GM19193 (cell line): ENCODE measurements around the gene POLR3G.

ENCODE experiments used
- POLR2A ChIP-seq: IDR thresholded peaks from 4 replicates; pipeline ENCODE4 v1.6.1; 2011; ENCODE audit not compliant: insufficient read depth, insufficient read length; ENCODE audit errors: extremely low read depth

The POLR3G gene

DNA sequence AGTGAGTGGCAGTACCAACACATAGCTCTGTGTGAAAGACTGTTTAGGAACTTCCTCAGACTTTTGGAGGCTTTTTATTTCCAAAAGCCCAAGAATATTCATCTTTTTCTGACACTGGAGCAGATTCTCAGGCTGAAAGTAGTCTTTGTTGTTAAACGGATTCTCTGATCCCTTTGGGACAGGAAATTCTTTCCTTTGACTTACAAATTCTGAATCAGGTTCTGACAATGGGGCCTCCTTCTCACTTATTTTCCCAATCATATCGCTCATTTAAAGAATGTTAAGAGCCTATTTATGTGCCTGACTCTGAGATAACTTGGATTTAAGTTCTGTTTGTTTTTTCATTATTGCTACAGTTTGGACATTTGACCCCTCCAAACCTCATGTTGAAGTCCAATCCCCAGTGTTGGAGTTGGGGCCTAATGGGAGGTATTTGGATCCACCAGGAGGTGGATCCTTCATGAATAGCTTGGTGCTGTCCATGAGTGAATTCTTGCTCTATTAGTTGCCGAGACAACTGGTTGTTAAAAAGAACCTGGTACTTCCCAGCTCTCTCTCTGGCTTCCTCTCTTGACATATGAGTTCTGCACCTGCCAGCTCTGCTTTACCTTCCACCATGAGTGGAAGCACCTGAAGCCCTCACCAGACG, 79.8 kb downstream of the POLR3G start:
- TF ChIP-seq POLR2A = no peak

DNA sequence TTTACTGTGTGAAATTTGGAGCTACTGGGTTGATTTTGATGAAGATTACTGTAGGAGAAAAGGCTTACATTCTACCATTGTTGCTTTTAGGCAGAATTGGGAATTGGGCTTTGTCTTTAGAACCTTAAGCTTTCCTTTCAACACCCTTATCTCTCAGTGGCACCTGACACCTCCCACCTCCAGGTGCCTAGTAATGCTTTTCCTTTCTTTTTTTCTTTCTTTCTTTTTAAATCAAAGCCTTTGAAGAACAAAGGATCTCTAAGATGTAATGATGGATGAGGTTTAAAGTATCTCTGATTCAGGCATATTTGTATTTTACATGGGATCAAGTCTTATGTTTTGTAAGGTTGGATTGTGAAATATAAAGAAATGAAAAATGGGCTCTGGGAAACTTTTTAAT, 81.0 kb downstream of the POLR3G start:
- TF ChIP-seq POLR2A = no peak

DNA sequence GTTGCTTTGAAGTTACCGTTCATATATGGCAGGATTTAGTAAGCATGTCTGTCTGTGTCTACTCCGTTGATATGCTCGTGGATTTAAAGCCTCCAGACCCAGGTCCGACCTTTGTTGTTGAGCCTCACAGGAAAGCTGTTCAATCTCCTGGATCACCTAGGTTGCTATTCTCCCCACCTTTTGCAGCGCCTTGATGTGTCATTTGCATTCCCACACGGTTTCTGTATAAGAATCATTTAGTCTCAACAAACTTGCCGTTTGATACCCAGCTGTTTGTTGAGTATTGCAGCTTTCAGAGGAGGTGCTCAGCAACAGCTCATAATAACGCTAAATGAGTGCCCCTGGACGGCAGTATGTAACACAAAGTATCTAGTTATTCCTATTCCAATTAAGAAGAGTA, 82.7 kb downstream of the POLR3G start:
- TF ChIP-seq POLR2A = no peak

DNA sequence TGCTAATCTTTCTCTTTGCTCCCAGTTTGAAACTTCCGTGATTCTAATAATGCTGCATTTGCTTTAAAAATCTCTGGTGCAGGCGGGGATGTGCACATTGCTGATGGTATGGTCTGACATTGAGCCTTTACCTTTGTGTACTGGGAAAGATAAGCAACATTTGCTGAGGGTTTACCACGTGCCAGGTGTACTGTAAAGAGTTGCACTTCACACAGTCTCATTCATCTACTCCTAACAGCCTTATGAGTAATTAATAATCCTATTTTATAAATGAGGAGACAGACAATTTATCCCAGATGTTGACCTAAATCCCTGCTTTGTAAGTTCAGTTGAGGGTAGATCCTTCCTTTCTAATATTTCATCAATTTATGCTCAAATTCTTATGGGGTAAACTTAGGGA, 83.2 kb downstream of the POLR3G start:
- no peak for TF ChIP-seq POLR2A

DNA sequence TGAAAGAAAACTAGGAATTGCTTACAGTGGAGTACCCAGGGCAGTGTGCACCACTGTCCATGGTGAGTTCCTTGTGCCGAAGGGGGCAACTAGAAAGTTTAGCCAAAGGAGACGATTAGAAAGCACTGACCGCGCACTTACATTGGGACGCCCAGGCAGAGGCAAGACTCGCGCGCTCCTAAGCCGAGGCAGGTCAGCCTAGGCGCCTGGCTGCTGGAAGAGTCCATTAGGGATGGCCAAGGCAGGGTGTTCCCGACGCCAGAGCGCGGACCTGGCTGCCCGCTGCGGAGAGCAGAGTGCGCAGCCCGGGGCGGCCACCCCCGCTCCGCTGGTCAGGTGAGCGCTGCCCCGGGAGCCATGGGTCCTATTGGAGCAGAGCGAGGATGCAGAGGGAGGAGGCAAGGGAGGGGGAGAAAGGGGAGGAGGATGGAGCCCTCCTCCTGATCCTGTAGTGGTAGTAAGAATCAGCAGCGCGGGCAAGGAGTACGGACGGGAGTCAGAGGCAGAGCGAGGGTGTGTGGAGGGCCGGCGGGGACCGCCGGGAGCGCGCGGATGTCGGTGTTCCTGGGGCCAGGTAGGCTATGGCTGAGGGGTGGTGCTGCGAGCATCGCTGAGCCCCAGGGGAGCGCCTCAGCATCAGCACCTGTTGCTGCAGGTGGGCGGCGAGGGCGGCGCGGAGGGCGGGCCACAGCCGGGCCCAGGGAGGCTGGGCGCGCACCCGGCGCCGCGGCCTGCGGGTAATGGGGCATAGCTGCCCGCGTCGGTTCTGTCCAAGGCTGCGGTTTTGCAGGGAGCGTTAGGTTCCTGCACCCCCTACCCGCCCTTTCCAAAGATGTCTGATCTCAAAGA, 83.9 kb downstream of the POLR3G start, which contains the start of gene ADGRV1:
TSS of gene ADGRV1 (plus strand) at position 454 of the 849 bp plus-strand sequence. CDS start at position 553, 99 bp downstream.
- TF ChIP-seq POLR2A = no peak

DNA sequence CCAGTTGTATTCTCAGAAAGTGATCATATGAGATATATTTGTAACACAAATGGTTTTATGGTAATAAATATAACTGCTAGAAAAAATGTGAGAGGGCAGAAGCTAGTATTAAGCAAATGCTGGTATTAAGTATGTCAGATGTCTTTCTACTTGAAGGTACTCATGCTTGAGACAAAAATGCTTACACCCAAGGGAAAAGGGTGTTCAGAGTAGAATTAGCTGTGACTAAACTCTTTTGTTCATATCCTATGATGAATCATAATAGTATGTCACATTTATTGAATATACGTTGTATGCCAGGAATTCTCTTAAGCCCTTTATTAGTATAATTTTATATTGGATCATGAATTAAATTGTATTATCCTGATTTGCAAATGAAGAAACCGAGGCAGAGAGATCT, 86.1 kb downstream of the POLR3G start:
- no peak for TF ChIP-seq POLR2A

DNA sequence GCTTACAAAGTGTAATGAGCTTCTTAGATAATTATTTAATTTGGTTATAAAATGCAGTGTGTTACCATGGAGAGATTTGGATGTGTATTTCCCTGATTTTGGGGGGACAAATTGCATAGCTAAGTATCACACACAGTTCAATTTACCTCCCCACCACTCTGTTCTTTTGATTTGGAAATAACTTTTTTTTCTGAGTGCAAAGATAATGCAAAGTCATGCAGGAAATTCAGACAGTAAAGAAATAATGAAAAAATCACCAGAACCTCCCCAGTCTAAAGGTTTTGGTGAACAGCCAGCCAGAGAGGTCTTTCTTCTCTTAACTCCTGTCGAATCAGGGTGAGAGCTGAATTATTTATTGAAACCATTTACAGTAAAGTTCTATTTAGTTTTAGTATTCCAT, 87.1 kb downstream of the POLR3G start:
- no peak for TF ChIP-seq POLR2A

DNA sequence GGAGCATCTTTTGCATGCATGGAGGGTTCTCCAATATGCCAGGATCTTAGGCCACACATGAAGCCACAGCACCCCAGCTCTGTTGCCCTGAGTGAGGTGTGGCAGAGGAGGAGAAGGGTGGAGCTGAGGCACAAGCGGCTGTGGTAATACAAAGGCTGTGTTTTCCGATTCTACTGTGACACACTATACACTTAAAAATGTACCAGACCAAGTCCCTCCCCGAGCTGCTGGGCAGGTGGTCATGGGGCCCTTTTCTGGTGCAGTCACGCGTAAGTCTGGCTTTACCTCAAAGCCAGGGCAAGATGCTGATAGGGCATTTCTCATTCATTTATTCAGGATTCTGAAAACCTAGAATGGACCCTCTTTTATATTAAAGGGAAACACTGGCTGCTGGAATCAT, 87.7 kb downstream of the POLR3G start:
- no peak for TF ChIP-seq POLR2A

DNA sequence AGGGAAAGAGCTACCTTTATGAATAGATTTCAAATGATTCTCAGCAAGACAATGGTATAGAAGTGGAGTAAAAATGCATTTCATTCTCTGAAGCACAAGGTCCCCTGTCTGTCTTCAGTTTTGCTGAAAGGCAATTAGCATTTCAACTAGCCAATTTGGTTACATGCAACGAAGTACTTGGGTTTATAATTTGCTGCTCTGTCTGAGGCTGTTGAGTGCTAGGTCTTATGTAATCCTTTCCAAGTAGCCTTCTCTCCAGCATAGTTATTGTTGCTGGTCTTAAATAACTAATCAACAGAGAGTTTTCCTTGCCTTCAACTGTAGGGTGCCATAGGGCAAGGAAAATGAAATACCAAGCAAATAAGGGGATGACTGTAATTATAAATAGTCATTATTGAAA, 88.4 kb downstream of the POLR3G start:
- TF ChIP-seq POLR2A = no peak
